ENCODE results near the gene ZNF804A.

Gene ZNF804A

GRCh38 chr2:184945824-184946223, 347.5 kb downstream of the ZNF804A start:
- H3K27me3 Mint-ChIP-seq: no peaks in the 10 kb centered on the region
- H3K4me1 Mint-ChIP-seq (ENCODE audit: low read depth): no peaks in the 10 kb centered on the region
- H3K4me3 Mint-ChIP-seq: no peak overlapping the region
- H3K36me3 Mint-ChIP-seq (ENCODE audit: low read depth): no peaks in the 10 kb centered on the region
- peaks cover 6% of the 10 kb centered on the region for H3K9me3 Mint-ChIP-seq
- no peak overlapping the region for H3K27ac Mint-ChIP-seq

DNA sequence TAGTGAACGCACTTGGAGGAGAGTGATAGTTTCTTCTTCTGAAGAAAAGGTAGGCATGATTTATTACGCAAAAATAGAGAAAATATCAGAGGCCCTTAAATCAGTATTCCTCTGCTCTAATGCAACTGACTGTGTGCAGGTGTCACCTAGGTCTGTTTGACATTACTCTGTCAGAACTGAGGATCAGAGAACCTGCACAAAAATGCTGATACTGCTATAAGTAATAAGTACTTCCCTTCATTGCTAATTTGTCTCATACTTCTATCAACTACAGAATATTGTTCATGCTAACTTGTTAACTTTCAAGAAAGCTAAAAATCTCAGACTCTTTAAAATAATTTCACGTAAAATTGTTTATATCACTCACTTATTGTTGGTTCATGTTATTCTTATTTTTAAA, 358.5 kb downstream of the ZNF804A start:
- H3K36me3 Mint-ChIP-seq (ENCODE audit: low read depth): no peaks in the 10 kb centered on the region
- H3K27ac Mint-ChIP-seq: no peak overlapping the region
- no peak overlapping the region for H3K4me3 Mint-ChIP-seq
- H3K4me1 Mint-ChIP-seq (ENCODE audit: low read depth): no peaks in the 10 kb centered on the region
- no peaks in the 10 kb centered on the region for H3K27me3 Mint-ChIP-seq
- H3K9me3 Mint-ChIP-seq: peaks cover 6% of the 10 kb centered on the region

- H3K27ac Mint-ChIP-seq: no peak overlapping the region
- H3K27me3 Mint-ChIP-seq: no peaks in the 10 kb centered on the region
- H3K4me1 Mint-ChIP-seq (ENCODE audit: low read depth): no peaks in the 10 kb centered on the region
- H3K36me3 Mint-ChIP-seq (ENCODE audit: low read depth): no peaks in the 10 kb centered on the region
- no peak overlapping the region for H3K4me3 Mint-ChIP-seq
- no peaks in the 10 kb centered on the region for H3K9me3 Mint-ChIP-seq
Measured at GRCh38 chr2:184971546-184972068, 373.3 kb downstream of the ZNF804A start.
